ENCODE data around the gene NAA80.

NAA80 gene

GRCh38 chr3:50303013-50303815 is 4.0 kb upstream of the NAA80 start, which contains the start of gene HYAL1:
Gene HYAL1, minus strand, starts transcription at chr3:50303574. Its CDS starts 618 bp downstream, at chr3:50302956.
- TF ChIP-seq CTCF (IDR thresholded peaks at IDR 0.05; ENCODE audit: low read depth, low read length) = no peak; the same call in 1 of the 2 replicates

GRCh38 chr3:50302095-50303012 is 3.1 kb upstream of the NAA80 start:
- DNase-seq (ENCODE audit: extremely low read depth, low read depth) = no peak
- TF ChIP-seq CTCF (IDR thresholded peaks at IDR 0.05; ENCODE audit: low read depth, low read length) = no peak

More at GRCh38 chr3:50303013-50303815, 4.0 kb upstream of the NAA80 start, which contains the start of gene HYAL1:
- DNase-seq (ENCODE audit: extremely low read depth, low read depth) = no peak

- TF ChIP-seq CTCF (IDR thresholded peaks at IDR 0.05; ENCODE audit: low read depth, low read length) = no peak
- DNase-seq (ENCODE audit: extremely low read depth, low read depth) = no peak
These were observed 1.6 kb upstream of the NAA80 start for GRCh38 chr3:50300681-50301254.

GRCh38 chr3:50299929-50300680 is 900 bp upstream of the NAA80 start:
- no peak for DNase-seq (ENCODE audit: extremely low read depth, low read depth)
- TF ChIP-seq CTCF (IDR thresholded peaks at IDR 0.05; ENCODE audit: low read depth, low read length) = no peak

GRCh38 chr3:50299638-50299928 is 378 bp upstream of the NAA80 start:
- no peak for DNase-seq (ENCODE audit: extremely low read depth, low read depth)
- no peak for TF ChIP-seq CTCF (IDR thresholded peaks at IDR 0.05; ENCODE audit: low read depth, low read length)

GRCh38 chr3:50297896-50298725 is 1.1 kb downstream of the NAA80 start:
- DNase-seq (ENCODE audit: extremely low read depth, low read depth) = no peak
- no peak for TF ChIP-seq CTCF (IDR thresholded peaks at IDR 0.05; ENCODE audit: low read depth, low read length)
